ENCODE measurements around the gene DHDDS.
A peak's percentile ranks its signal among the peaks of the same experiment; 100 is the strongest.

Gene DHDDS

DNA sequence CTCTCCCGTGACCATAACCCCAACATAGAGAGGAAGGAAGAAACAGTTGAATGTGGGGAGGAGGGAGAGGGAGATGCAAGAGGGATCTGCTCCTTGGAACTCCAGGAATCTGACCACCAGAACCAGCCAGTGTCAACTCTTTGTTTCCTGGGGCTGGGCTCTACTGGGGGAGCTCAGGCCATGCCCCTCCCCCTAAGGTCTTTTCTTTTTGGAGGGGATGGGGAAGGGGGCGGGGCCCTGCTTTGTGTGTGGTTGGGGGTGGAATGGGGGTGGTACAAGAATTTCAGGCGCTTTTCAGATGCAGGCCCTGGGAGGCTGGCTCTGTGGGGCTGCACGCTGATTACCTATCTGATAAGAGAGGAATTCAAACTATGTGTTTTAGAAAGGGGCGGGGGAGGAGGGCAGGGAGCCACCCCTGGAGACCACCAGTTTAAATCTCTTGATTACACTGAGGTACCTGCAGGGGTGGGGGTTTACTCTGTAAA, 13.2 kb upstream of the DHDDS start:
- no peak for DNase-seq (ENCODE audit: low spot score)

DNA sequence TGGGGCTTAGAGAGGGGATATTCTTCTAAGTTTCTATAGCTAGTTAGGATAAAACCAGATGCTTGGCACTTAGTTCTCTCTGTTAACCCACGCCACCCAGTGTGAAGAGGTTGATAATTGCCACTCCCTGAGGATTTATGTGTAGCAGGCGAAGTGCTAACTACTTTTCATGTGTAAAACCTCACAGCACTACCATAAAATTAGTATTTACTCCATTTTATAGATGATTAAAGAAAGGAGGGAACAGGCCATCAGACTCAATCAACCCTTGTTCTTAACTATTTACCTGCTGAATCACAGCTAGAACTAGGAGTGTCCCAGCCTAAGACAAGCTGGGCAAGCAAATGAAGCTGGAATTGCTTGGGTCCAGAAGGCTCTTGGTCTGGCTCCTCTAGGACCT, 12.6 kb upstream of the DHDDS start:
- no peak for DNase-seq (ENCODE audit: low spot score)

DNA sequence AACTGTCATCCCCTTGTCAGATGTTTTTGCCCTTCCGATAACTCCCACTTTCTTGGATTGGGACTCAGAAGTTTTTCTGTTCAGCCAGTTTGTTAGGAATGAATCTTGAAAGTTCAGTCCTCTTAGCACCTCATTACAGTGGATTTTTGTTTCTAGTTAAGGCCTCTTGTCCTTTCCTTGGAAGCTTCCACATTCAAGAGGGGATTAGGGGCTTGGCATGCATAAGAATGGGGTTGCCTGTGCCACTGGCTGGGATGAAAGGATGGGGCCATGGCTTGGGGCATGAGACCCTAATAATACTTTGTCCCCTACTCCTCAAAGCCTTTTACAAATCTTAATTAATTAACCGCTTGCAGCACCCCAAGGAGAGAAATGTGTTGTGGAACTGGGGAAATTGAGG, 2.4 kb upstream of the DHDDS start:
- DNase-seq (ENCODE audit: low spot score): no peak

DNA sequence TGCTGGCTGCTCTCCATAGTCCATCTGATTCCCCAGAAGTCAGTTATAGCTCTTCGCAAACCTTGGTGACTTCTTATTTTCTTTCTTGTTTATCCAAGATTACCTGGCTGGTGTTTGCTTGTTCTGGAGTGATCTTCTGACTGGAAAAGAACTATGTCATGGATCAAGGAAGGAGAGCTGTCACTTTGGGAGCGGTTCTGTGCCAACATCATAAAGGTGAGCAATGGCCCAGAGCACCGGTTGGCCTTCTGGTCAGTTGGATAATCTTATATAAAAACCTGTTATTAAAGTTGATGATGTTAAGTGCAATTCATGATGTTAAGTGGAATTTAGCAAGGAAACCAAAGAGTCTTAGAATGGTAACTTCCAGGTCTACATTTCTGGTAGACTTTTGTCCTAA, 672 bp downstream of the DHDDS start:
- no peak for DNase-seq (ENCODE audit: low spot score)

DNA sequence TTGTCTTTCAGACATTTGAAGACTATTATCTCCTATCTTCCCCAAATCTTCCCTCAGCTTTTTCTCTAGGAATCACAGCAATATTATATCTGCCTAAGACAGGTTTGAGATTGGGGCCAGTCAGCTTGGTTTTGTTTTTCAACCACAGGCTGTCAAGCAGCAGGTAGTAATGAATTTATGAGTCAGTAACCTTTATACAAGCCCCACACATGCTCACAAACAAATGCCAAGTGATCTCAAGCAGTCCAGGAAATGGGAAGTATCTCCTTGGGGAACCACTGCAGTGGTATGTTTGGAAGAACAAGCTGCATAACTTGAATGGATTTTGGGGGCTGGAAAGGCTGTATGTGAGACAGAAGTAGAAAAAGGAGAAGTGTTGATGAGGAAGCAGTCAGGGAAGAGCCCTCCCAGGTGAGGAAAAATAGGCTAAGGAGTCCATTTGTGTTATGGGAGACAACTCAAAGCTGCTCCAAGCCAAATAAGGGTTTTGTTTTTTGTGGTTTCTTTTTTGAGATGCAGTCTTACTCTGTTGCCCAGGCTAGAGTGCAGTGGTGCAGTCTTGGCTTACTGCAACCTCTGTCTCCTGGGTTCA, 2.1 kb downstream of the DHDDS start:
- DNase-seq (ENCODE audit: low spot score): no peak

DNA sequence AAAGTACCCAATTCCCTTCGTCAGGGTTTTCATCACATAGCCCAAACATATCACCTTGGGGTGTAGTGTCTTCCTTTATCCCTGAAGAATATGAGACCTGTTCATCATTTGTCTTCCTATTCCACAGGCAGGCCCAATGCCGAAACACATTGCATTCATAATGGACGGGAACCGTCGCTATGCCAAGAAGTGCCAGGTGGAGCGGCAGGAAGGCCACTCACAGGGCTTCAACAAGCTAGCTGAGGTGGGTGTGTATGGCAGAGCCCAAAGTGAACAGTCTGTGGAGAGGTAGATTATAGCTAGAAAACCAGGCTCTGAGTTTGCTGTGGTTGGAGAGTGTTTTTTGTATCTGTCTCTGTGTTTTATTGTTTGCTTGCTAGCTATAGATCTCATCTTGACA, 5.9 kb downstream of the DHDDS start:
- no peak for DNase-seq (ENCODE audit: low spot score)

DNA sequence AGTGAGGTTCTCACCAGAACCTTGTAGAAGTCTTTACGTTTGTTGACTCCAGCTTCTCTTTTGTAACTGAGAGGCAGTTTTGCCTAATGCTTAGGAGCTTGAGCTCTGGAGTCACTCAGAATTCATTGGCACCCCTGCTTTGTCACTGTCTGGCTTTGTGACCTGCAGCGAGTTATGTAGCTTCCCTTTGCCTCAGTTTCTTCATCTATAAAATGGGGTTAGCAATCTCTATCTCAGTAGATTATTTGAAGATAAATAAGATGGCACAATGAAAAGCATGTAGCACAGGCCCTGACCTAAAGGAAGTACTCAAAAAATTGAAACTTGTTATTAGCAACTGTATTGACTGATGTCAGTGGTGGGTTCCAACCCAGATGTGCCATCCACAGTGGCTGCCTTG, 8.1 kb downstream of the DHDDS start:
- DNase-seq (ENCODE audit: low spot score): no peak

DNA sequence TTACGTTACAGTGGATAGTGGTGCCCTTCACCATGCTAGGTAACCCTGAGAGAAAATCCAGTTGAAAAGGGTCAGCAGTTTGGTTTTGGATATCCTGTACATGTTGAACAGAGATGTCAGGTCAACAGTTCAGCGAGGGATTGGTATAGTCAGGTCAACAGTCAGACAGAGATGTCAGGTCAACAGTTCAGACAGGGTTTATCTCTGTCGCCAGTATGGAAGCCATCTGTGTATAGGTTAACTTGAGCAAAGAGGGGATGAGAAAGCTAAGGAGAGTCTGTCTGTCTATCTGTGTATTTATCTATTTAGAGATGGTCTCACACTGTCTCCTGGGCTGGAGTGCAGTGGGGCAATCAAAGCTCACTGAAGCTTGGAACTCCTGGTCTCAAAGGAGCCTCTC, 17.7 kb downstream of the DHDDS start:
- no peak for DNase-seq (ENCODE audit: low spot score)

DNA sequence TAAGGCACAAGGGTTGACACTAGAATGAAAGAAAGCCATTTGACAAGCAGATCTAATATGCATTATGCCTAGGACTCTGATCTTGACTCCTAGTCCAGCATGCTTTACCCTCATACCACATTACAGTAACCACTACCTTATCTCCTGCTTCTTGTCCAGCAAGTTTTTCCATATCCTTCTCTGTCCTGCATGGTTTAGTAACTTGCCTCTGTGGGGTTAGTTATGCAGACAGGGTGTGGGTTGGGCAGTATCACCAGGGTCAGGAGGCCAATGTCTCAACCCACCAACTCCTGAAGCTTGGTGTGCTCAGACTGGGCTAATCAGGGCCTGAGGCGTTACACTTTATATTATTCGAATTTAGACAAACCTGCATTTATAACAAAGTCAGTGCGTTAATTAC, 18.8 kb downstream of the DHDDS start:
- DNase-seq (ENCODE audit: low spot score): no peak

DNA sequence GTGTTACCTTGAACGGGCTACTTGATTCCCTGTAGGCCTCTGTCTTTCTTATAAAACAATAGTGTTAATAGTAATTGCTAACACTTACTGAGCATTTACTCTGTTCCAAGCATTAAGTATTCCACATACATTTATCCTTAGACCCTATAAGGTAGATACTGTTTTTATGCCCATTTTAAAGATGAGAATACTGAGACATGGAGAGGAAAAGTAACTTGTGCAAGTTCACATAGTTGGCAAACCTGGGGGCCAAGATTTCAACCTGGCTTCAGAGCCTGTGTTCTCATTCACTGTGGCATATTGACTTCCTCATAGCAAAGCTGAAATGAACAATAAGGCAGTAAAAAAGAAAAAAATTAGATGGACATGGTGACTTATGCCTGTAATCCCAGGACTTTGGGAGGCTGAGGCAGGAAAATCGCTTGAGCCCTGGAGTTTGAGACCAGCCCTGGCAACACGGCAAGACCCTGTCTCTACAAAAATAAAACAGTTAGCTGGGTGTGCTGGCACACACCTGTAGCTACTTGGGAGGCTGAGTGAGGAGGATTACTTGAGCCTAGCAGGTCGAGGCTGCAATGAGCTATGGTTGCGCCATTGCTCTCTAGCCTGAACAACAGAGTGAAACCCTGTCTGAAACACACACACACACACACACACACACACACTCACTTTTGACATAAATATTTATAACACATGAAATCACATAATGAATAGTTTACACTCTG, 20.5 kb downstream of the DHDDS start:
- no peak for DNase-seq (ENCODE audit: low spot score)

DNA sequence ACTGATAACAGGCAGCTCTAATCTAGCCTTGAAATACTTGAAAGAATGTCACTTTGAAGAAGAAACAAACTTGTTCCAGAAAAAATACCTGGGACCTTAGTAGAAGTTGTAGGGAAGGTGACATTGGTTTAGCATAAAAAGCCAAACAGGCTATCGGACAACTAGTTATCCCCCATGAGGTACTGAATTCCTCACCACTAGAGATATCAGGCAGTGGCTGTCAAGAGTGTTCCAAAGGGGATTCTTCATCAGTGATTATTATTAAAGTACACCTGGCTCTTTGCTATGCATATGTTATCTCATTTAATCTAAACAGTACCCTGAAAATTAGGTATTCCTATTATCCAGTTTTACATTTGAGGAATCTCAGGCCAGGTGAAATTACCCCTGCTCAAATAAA, 27.0 kb downstream of the DHDDS start:
- no peak for DNase-seq (ENCODE audit: low spot score)

DNA sequence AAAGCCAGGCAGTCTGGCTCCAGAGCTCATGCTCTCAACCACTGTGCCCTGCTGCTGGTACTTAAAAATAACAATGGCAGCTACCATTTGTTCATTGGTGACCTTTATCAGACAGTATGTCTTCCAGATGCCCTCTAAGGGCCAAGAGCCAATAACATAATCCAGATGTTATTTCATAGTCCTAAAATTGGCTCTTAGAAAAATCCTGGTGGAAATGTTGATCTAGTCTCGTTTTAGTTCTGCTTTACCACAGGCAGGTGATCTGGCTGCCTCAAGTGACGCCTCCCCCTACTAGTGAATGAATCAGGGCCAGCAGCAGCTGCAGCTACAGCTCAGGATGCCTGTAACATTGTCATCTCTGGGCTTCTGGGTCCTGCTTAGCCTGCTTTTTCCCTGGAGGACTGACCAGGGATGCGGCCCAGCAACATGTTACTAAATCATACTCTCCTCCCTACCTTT, 27.5 kb downstream of the DHDDS start:
- no peak for DNase-seq (ENCODE audit: low spot score)

DNA sequence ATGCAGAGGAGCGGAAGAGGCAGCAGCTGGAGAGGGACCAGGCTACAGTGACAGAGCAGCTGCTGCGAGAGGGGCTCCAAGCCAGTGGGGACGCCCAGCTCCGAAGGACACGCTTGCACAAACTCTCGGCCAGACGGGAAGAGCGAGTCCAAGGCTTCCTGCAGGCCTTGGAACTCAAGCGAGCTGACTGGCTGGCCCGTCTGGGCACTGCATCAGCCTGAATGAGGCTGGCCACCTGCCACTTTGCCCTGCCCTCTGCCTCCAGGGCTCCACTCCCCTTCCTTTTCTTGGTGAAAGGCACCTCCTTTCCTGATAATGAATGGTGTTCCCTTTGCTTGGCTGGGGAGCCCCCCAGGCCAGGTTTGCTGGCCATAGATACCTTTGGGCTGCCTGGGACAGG, 36.8 kb downstream of the DHDDS start:
- DNase-seq (ENCODE audit: low spot score): no peak

DNA sequence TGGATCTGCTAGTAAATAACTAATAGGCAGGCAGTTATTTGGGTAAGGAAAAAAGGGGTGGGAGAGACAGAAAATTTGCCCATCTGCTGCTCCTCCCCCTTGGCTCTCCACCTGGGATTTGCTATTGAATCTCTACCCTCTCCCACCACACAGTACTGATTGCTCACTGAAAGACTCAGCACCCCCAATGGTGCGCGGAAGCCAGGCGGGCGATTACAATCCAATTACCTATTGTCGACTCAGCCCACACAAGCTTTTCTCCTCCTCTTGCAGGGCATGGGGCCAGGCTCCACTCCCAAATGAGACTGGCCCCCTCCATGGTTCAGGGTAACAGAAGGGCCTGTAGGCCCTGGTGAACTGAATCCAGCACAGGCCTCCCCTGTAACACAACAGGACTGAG, 37.4 kb downstream of the DHDDS start:
- no peak for DNase-seq (ENCODE audit: low spot score)

DNA sequence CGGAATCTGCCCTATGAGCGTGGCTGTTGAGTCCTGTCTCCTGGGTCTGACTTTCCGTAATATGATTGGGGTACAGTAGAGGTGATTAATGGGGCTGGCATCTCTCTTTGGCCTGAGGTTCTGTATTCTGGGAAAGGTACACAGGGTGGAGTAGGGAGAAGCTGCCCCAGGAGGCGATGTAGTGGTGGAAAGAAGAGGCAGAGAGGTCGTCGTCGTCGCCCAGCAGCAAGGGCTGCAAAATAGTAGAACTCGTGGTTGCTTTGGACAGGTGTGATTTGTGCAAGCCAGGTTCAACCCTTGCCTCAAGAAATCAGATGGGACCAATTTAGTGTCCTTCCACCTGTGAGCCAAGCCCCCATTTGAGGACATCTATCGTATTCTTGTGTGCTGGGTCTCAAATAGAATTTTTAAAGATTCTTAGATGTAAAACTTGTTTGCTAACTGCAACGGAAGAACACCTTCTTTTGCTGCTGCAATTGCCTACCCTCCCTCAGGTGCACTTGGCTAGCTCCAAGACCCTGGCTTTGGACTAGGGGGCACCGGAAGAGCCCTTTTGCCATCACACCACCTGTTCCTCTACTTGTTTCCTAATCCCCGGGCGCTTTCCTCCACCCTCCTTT, 38.9 kb downstream of the DHDDS start:
- DNase-seq (ENCODE audit: low spot score): peak; percentile 51

DNA sequence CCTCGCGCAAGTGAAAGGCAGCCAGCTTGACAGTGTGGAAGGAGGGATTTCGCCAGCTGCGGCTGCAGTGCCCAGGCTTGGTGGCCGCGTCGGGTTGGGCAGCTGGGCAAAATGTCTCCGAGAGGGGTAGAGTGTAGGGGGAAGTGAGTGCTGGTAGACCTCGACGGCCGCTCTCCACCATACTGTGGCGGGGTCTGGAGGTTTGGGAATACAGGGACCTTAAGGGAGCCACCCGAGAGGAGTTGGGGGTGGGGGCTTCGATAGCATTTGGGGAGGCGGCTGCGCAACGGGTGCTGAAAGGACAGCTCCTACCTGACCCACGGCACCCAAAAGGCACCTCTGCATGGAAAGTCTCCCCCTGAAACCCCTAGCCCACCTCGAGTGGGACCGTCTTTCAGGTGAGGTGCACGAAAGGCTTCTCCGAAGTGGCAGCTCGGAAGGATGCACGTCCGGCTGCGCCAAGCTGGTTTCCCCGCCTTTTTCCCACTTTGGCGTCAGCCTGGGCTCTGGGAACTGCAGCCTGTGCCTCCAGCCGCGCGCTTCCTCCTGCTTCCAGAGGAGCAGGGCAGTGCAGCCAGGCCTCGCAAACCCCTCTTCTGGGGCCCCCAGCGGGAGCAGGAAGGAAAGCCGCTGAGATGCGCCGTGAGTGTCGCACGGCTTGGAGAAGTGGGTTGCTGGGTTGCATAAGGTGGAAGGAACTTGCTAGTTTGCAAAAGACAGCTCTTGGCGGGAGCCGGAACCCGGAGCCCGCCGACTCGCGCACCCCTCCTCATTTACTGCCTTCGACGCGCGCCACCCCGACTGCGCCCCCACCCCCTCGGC, 39.6 kb downstream of the DHDDS start:
- DNase-seq (ENCODE audit: low spot score): peak; percentile 54

DNA sequence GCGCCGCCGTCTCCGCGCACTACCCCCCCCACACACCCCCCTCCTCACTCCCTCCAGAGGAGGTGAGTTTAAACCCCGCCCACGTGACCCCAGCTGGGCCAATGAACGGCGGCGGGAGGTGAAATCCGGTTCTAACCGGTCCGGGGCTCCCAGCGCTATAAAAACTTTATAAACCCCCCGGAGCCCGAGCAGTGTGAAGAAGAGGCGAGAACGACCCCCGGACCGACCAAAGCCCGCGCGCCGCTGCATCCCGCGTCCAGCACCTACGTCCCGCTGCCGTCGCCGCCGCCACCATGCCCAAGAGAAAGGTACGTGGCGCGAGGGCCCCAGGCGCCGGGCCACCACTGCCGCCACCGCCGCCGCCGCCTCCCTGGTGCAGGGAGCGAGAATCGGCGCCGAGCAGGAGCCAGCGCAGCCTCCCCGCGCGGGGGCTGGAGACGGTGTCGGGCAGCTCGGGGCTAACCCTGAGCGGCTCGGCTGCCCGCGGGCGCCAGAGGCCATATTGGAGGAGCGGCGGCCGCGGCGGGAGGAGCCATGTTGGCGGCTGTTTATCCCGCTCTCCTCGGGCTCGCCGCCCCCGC, 40.3 kb downstream of the DHDDS start, which contains the start of gene HMGN2:
HMGN2 (plus strand) TSS at position 121 of the 581 bp plus-strand sequence; CDS start at position 294, 173 bp downstream.
- DNase-seq (ENCODE audit: low spot score): peak; percentile 89

DNA sequence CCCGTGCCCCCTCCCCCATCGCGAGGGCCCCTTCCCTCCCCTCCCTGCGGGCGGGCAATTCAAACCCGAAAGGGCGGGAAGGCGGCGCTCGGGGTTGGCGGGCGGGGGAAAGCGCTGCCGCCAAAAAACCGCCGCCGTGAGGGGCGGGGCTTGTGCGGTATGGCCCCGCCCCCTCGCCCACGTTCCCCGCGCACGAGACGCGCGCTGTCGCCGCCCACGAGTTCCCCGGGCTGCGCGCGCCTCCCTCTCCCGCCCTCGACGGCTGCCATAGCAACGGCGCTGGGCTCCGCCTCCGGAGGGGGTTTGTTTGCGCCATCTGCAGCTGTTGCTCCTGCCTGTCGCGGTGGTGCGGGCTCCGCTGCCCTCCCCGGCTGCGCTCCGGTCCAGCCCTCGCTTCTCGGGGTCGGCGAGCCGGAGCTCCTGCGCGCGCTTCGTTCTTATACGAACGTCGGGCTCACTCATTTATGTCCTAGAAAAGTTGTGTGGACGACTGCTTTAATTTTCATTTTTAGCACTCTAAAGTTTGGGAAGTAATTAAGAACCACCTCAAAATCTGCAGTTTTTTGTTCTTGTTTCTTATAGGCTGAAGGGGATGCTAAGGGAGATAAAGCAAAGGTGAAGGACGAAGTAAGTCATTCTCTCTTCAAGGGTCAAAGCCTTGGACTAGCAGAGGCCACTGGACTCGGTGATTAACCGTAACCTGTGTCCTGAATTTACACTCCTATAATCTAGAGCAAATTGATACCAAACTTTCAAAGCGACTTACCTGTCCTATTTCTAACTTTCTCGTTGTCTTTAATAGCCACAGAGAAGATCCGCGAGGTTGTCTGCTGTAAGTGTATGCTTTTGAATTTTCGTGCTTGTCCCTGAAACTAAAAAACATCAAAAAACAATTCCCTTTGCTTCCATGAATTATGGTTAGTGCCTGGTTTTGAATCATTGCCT, 41.1 kb downstream of the DHDDS start:
- peak; percentile 97 for DNase-seq (ENCODE audit: low spot score)

DNA sequence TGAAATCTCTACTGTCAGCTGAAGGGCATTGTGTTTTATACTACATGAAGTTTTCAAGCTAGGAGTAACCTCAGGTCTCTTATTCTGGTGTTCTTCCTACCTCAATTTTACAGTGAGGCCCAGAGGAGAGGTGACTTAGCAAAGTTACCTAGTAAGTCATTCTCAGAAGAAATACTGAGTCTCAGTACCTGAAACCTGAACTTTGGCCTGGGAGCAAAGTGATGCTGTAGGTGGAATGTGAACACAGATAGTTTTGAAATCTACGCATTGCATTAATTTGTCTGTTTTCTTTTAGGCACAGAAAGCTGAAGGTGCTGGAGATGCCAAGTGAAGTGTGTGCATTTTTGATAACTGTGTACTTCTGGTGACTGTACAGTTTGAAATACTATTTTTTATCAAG, 42.7 kb downstream of the DHDDS start:
- DNase-seq (ENCODE audit: low spot score): no peak

DNA sequence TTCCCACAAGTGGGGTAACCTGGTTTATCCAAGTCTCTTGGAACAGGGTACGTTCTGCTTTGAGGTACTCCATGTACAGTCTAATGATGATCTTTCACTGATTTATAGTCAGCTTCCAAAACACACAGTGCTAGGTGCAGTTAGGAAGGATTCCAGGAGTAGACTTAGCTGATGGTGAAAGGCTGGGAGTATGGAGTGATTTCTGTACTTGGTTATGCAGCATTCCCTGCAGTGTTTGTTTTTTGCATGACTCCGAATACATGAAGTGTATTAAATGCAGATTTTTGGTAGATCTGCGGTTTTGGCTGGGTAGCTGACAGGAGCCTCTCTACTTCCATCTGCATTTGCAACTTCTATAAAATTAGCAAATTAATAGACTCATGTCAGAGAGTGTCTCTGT, 43.9 kb downstream of the DHDDS start:
- DNase-seq (ENCODE audit: low spot score): no peak

DNA sequence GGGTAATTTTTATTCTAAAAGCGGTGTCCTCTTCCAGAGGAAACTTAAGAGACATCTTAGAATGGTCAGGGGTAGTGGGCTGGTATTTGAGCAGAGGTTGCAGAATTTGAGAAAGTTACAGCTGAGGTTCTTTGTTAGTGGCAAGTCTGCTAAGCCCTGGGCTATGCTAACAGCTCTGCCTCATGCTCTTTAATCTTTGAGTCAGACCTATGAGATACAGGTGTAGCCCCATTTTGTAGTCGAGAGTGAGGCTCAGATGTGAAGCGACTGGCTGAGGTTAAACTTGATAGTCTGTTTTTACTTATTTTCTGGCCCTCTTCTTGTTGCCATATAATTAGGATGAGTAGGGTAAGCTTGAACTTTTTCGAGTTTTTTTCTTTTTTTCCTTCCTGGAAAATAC, 44.8 kb downstream of the DHDDS start:
- no peak for DNase-seq (ENCODE audit: low spot score)

Measured in NAMALWA (cell line).